ENCODE results near the gene CHST1.

CHST1 gene

GRCh38 chr11:45666648-45667642 is 1.5 kb upstream of the CHST1 start:
- TF ChIP-seq, protein P1, sequence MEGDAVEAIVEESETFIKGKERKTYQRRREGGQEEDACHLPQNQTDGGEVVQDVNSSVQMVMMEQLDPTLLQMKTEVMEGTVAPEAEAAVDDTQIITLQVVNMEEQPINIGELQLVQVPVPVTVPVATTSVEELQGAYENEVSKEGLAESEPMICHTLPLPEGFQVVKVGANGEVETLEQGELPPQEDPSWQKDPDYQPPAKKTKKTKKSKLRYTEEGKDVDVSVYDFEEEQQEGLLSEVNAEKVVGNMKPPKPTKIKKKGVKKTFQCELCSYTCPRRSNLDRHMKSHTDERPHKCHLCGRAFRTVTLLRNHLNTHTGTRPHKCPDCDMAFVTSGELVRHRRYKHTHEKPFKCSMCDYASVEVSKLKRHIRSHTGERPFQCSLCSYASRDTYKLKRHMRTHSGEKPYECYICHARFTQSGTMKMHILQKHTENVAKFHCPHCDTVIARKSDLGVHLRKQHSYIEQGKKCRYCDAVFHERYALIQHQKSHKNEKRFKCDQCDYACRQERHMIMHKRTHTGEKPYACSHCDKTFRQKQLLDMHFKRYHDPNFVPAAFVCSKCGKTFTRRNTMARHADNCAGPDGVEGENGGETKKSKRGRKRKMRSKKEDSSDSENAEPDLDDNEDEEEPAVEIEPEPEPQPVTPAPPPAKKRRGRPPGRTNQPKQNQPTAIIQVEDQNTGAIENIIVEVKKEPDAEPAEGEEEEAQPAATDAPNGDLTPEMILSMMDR (IDR thresholded peaks at IDR 0.05): no peak

- TF ChIP-seq, protein P1 (IDR thresholded peaks at IDR 0.05): no peak
Observed at GRCh38 chr11:45665933-45666647, 668 bp upstream of the CHST1 start.

DNA sequence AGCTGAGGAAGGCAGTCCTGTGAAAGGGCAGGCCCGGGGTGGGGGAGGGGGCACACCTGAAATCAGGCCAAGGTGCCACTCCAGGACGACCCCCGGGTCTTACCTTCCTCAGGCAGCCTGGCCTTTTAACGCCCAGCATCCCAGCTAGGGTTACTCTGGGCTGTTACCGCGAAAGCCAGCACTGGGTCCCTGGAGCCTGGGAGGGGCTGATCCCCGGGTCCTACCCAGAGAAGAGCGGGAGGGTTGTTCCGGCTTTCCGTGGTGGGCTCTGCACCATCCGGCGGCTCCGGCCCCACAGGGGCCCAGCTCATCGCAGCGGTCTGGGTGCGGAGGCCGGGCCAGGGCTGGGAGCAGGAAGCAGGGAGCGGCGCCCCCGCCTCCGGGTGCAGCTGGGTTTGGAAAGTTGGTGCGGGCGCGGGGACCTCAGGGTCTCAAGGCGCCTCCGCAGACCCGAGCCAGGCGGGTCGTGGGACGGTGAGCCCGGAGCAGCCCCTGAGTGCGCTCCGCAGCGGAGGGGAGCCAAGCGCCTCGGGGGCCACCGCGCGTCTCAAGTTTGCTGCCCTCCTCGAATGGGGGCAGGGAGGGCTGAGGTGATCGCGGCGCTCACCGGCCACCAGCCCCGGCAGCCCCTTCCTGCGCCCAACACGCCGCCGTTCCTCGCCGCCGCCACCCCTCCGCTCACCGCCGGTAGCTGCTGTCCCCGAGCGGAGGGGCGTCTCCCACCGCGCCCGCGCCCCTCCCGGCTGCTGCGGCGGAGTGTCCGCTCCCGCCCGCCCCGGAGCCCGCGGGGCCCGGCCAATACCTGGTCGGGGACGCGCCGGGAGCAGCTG is 831 bp downstream of the CHST1 start:
- TF ChIP-seq, protein P1 (IDR thresholded peaks at IDR 0.05): no peak

GRCh38 chr11:45663486-45664375 is 1.7 kb downstream of the CHST1 start:
- TF ChIP-seq, protein P1 (IDR thresholded peaks at IDR 0.05): no peak

DNA sequence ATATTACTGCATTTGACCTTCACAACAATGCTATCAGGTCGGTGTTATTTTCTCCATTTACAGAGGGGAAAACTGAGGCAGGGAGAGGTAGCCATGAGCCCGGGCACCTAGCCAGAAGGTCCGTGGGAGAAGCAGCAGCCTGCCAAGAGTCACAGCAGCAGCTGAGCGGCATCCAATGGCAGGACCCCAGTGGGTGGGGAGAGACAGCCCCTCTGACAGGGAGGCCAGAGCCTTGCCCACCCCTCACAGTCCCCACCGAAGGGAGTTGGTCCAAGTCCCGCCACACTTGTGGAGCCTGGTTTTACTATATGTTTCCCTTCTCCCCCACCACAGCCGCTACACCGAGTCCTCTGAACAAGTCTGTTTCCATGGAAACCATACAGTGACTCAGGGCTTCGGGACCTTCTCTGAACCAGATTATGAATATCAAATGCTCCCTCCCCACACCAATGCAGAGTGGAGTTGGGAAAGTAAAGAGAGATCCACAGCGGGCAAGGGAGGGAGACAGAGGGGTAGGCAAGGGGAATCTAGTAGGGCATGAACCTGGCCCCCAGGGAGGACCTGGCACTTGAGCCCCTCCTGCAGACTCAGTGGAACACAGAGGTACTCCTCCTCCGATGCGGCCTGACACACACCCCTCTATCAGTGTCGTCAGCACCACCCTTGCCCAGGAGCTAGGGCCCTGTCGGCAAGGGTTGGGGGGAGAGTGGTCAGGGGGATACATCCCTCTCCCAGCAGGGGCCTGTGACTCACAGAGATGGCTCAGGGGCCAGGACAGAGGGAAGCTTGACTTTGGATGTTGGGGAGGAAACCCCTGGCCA is 2.5 kb downstream of the CHST1 start:
- TF ChIP-seq, protein P1 (IDR thresholded peaks at IDR 0.05): no peak

- TF ChIP-seq, protein P1 (IDR thresholded peaks at IDR 0.05): no peak
Observed at GRCh38 chr11:45662096-45662664, 3.2 kb downstream of the CHST1 start.
